WI38 (cell line): Measurements from ENCODE around the gene RECK.

ENCODE experiments used
- H3K4me3 ChIP-seq: 2 replicates; pipeline ENCODE4 v1.5.1; 2011; ENCODE audit warnings: low read depth, mild to moderate bottlenecking, control low read depth, low read length
- TF ChIP-seq, protein P1 (sequence below): IDR thresholded peaks from 2 replicates; pipeline ENCODE4 v1.5.1; 2012; ENCODE audit warnings: low read depth, mild to moderate bottlenecking, control low read depth, low read length

The RECK gene

GRCh38 chr9:36140086-36141084 is 103.7 kb downstream of the RECK start:
- no peak overlapping the region for H3K4me3 ChIP-seq
- TF ChIP-seq, protein P1, sequence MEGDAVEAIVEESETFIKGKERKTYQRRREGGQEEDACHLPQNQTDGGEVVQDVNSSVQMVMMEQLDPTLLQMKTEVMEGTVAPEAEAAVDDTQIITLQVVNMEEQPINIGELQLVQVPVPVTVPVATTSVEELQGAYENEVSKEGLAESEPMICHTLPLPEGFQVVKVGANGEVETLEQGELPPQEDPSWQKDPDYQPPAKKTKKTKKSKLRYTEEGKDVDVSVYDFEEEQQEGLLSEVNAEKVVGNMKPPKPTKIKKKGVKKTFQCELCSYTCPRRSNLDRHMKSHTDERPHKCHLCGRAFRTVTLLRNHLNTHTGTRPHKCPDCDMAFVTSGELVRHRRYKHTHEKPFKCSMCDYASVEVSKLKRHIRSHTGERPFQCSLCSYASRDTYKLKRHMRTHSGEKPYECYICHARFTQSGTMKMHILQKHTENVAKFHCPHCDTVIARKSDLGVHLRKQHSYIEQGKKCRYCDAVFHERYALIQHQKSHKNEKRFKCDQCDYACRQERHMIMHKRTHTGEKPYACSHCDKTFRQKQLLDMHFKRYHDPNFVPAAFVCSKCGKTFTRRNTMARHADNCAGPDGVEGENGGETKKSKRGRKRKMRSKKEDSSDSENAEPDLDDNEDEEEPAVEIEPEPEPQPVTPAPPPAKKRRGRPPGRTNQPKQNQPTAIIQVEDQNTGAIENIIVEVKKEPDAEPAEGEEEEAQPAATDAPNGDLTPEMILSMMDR = no peak

DNA sequence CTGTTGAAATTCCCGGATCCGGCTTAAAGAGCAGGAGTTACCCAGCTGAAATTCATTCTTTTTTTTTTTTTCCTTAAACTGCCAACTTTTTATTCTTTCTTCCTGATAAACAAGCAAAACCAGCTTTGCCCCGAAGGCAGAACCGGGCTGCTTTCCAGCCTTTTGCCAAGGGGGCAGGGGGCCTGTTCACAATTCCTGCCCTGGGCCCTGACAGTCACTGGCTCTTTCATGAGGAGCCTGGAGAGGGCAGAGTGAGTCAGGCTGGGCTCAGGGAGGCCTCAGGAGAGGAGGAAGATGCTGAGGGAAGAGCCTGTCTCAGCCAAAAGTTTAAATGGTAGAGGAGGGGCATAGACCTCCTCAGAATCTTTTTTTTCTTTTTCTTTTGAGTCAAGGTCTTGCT is 104.6 kb downstream of the RECK start:
- TF ChIP-seq, protein P1 = peak; percentile 43
- no peak overlapping the region for H3K4me3 ChIP-seq

DNA sequence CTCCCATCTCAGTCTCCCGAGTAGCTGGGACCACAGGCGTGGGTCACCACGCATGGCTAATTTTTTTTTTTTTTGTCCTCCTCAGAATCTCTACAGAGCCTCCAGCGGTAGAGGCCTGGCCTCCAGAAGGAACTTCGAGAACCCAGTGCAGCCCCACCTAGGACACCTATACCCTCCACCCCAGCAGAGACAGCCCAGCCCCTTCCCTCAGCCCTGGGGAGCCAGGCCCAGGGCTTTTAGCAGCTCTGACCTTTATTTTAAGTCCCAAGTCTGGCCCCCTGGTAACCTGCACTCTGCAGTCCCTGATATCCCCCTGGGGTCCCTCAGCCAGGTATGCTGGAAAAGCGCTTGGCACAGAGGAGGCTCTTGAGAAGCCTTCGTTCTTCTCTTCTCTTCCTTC is 105.0 kb downstream of the RECK start:
- TF ChIP-seq, protein P1 = no peak

DNA sequence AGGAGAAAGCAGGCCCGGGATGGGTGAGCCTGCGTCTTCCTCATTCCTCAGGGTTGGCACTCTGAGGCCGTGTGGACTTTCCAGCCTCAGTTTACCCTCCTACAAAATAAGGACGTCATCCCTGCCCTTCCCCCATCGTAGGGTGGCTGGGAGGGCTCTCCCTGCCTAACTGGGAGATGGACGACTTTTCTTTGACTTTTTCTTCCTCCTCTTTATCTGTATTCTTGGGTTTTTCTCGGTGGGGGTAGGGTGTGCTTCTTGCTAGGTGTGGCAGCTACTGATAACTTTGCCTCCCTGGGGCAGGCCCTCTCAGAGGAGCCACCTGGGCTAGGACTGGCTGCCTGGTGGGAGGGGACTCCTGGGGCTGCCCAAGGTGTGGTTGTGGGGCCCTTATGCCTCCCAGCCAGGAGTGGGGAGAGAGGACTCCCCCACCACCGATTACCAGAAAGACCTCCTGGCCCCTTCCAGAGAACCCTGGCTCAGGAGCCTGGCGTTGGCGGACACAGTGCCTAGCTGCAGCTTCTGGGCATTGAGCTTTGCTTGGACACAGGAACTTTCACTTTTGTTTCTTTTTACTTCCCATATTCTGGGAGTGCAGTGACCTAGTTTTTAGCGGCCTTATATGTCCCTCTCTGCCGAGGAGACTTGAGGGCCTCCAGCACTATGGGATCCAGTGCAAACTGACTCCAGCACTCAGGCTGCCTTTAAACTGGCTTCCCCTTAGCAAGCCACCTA is 106.0 kb downstream of the RECK start:
- TF ChIP-seq, protein P1 = no peak
- no peak overlapping the region for H3K4me3 ChIP-seq

More for the DNA sequence above, 105.0 kb downstream of the RECK start:
- no peak overlapping the region for H3K4me3 ChIP-seq

- no peak overlapping the region for H3K4me3 ChIP-seq
- TF ChIP-seq, protein P1 = no peak
Observed at GRCh38 chr9:36143245-36143641, 106.5 kb downstream of the RECK start.

DNA sequence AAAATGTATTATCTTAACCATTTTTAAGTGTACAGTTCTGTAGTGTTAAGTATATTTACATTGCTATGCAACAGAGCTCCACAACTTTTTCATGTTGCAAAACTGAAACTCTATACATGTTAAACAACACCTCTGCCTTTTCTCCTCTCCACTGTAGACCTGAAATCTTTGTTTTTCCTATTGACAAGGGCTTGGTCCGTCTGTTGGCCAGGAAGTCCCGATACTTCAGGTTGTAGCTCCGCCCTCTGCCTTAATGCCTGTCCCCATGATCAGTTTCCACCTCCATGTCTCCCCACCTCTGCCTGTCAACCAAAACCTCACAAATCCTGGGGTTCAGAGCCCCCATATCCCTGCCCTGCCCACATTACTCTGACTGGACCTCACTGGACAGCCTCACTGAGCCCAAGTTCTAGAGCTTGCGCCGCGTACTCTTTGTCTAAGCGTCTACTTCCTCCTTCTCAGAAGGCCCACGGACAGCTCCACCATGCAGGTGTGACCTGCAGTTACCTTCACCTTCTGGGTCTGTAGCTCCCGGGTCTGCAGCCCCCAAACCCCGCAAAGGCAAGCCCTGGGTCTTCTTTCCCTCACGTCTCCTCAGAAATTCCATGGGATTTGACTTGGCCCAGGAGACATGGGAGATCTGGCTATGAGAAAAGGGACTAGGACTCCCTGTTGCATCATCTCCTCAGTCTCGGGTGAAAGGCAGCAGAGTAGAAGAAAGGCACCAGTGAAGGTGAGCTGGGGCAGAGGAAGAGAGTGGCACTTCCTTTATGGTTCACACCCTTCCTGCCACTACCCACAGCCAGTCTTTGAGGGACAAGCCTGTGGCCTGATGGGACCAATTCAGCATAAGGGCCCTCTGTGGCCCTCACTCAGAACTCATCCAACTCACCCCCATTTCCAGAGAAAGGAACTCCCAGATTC is 107.9 kb downstream of the RECK start:
- no peak overlapping the region for H3K4me3 ChIP-seq
- TF ChIP-seq, protein P1 = no peak
